Measurements from ENCODE around the gene PPP2R5C.

PPP2R5C gene

DNA sequence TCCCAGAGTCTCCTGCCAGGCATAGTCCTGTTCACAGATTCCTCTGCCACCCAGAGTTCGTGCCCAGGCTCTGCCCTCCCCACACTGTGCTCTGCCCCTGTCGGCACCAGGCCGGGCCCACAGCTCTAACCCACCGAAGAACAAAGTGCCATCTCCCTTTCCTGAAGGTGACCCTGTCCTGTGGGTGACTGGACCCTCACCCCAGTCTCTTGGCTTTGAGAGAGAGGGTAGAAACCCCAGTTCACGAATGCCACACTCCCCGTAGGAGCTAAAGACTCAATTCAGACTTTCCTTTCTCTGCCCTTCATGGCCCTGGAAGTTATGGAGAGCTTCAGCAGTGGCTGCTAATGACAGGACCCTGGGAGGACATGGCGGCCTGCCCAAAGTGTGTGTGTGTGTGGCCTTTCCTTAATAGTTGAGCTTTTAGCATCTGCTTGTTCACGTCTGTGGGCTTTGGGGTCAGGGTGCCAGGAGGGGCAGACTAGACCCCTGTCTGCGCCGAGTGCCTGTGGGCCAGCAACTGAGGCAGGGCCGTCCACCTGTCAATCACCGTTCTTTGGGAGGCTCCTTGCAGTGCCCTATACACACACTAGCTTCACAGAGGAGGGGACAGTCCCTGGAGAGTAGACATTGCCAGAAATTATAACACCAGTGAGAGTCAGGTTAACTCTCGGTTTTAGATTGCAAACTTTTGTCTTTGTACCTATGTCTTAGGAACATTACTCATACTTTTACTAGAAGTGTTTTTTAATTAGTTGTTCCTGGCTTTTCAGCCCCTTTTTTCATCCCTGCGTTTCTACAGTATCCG, 118.2 kb downstream of the PPP2R5C start:
- Histone ChIP-seq H3K9ac (ENCODE audit: low read depth, low read length) (no peak overlapping the region), H3K27ac (ENCODE audit: low read length) (peak overlapping the region; percentile 96), H3K4me3 (ENCODE audit: low read depth in 1 of 2, low read length in 2 of 2) (no peak overlapping the region), H3K79me2 (ENCODE audit: insufficient read depth, low read length) (peaks cover 78% of the 10 kb centered on the region), H2AFZ (ENCODE audit: low read depth, low read length) (no peak overlapping the region), H3K27me3 (ENCODE audit: insufficient read depth, low read length, poor library complexity) (no peaks in the 10 kb centered on the region), H3K9me3 (ENCODE audit: insufficient read depth, low read length, severe bottlenecking) (no peaks in the 10 kb centered on the region), H4K20me1 (ENCODE audit: insufficient read depth, low read length) (peaks cover 28% of the 10 kb centered on the region), H3K4me2 (ENCODE audit: insufficient read depth, low read length) (no peak overlapping the region), H3K36me3 (ENCODE audit: insufficient read depth, low read length) (peaks cover 59% of the 10 kb centered on the region), H3K4me1 (ENCODE audit: insufficient read depth, low read length) (peaks cover 42% of the 10 kb centered on the region)
- DNase-seq (no peak), ATAC-seq (ENCODE audit: insufficient read depth, low read depth) (no peak)
- TF ChIP-seq EZH2 (IDR thresholded peaks at IDR 0.05; ENCODE audit: borderline replicate concordance, low read depth, low read length, severe bottlenecking): no peak
- TF ChIP-seq, protein P1, sequence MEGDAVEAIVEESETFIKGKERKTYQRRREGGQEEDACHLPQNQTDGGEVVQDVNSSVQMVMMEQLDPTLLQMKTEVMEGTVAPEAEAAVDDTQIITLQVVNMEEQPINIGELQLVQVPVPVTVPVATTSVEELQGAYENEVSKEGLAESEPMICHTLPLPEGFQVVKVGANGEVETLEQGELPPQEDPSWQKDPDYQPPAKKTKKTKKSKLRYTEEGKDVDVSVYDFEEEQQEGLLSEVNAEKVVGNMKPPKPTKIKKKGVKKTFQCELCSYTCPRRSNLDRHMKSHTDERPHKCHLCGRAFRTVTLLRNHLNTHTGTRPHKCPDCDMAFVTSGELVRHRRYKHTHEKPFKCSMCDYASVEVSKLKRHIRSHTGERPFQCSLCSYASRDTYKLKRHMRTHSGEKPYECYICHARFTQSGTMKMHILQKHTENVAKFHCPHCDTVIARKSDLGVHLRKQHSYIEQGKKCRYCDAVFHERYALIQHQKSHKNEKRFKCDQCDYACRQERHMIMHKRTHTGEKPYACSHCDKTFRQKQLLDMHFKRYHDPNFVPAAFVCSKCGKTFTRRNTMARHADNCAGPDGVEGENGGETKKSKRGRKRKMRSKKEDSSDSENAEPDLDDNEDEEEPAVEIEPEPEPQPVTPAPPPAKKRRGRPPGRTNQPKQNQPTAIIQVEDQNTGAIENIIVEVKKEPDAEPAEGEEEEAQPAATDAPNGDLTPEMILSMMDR (IDR thresholded peaks at IDR 0.05; ENCODE audit: borderline replicate concordance, extremely low read depth, low read length, poor library complexity, severe bottlenecking): no peak

DNA sequence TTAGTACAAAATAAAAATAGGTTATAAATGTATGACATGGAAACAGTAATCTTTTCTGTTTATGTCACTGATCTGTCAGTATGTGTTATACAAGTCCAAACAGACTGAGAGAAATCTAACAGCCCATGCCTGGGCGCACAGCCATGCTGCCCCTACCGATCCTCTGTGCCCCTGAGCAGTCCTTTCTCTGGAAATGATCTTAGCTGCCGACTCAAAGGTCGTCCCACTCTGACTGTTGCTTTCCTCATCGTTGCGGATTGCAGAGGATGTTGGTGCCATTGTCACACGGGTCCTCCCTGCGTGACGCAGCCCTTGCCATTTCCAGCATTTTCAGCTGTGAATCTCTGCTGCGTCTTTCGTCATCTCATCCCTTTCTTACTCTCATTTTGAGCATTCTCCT, 119.9 kb downstream of the PPP2R5C start:
- Histone ChIP-seq H4K20me1 (ENCODE audit: insufficient read depth, low read length) (peaks cover 28% of the 10 kb centered on the region), H3K4me2 (ENCODE audit: insufficient read depth, low read length) (no peak overlapping the region), H3K4me1 (ENCODE audit: insufficient read depth, low read length) (peaks cover 25% of the 10 kb centered on the region), H2AFZ (ENCODE audit: low read depth, low read length) (no peak overlapping the region), H3K9me3 (ENCODE audit: insufficient read depth, low read length, severe bottlenecking) (no peaks in the 10 kb centered on the region), H3K9ac (ENCODE audit: low read depth, low read length) (no peak overlapping the region), H3K27me3 (ENCODE audit: insufficient read depth, low read length, poor library complexity) (no peaks in the 10 kb centered on the region), H3K4me3 (ENCODE audit: low read depth in 1 of 2, low read length in 2 of 2) (no peak overlapping the region), H3K79me2 (ENCODE audit: insufficient read depth, low read length) (peaks cover 64% of the 10 kb centered on the region), H3K27ac (ENCODE audit: low read length) (no peak overlapping the region), H3K36me3 (ENCODE audit: insufficient read depth, low read length) (peaks cover 74% of the 10 kb centered on the region)
- DNase-seq: no peak
- TF ChIP-seq, protein P1 (IDR thresholded peaks at IDR 0.05; ENCODE audit: borderline replicate concordance, extremely low read depth, low read length, poor library complexity, severe bottlenecking): no peak
- TF ChIP-seq EZH2 (IDR thresholded peaks at IDR 0.05; ENCODE audit: borderline replicate concordance, low read depth, low read length, severe bottlenecking): no peak
- no peak for ATAC-seq (ENCODE audit: insufficient read depth, low read depth)

DNA sequence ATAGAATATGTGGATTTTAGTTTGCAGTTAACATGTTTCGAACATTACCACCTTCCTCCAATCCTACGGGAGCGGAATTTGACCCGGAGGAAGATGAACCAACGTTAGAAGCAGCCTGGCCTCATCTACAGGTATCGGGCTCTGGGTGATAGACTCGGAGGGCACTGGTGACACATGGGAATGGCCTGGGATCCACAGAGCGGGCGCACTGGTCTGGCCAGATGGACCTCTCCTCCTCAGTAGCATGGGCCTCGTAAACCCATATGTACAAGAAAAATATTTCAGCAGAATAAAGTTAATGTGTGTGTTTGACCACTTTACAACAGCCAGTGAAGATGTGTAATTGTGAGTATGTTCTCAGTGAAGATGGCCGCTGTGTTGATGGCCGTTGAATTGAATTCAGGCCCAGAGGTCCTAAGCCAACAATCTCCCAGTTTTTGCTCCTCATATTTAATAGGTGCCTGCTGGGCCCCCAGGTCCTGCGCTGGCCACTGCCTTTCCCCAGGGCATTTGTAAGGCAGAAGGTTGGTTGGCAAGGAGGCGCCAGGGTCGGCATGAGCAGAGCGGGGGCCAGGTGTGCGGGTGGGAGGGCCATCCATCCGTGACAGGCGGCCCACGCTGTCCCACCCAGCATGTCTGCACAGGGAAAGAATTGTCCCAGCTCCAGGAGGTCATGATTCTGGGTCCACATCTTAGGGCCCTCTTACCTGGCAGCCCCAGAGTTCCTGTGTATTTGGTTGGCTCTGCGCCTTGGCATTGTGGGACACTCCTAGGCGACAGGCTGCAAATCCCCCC, 120.8 kb downstream of the PPP2R5C start:
- ATAC-seq (ENCODE audit: insufficient read depth, low read depth) (0 out of 3 replicates have a peak, but pooled peaks have one; percentile 27), DNase-seq (no peak)
- H4K20me1 ChIP-seq (ENCODE audit: insufficient read depth, low read length): peaks cover 24% of the 10 kb centered on the region
- H3K9ac ChIP-seq (ENCODE audit: low read depth, low read length): no peak overlapping the region
- H3K79me2 ChIP-seq (ENCODE audit: insufficient read depth, low read length): peaks cover 60% of the 10 kb centered on the region
- H3K27me3 ChIP-seq (ENCODE audit: insufficient read depth, low read length, poor library complexity): no peaks in the 10 kb centered on the region
- TF ChIP-seq, protein P1 (IDR thresholded peaks at IDR 0.05; ENCODE audit: borderline replicate concordance, extremely low read depth, low read length, poor library complexity, severe bottlenecking): no peak
- TF ChIP-seq EZH2 (IDR thresholded peaks at IDR 0.05; ENCODE audit: borderline replicate concordance, low read depth, low read length, severe bottlenecking): no peak
- H3K4me3 ChIP-seq (ENCODE audit: low read depth in 1 of 2, low read length in 2 of 2): no peak overlapping the region
- no peak overlapping the region for H3K27ac ChIP-seq (ENCODE audit: low read length)
- no peak overlapping the region for H2AFZ ChIP-seq (ENCODE audit: low read depth, low read length)
- H3K4me1 ChIP-seq (ENCODE audit: insufficient read depth, low read length): peaks cover 16% of the 10 kb centered on the region
- H3K4me2 ChIP-seq (ENCODE audit: insufficient read depth, low read length): no peak overlapping the region
- no peaks in the 10 kb centered on the region for H3K9me3 ChIP-seq (ENCODE audit: insufficient read depth, low read length, severe bottlenecking)
- H3K36me3 ChIP-seq (ENCODE audit: insufficient read depth, low read length): peaks cover 80% of the 10 kb centered on the region

All from DND-41 (cell line).